HEK293 (cell line): ENCODE data around the gene EID3.

ENCODE experiments used
- CTCF ChIA-PET: fragments of 350-600 bp; formaldehyde crosslinking; extraction: SDS; loops from one replicate; lab custom pipeline; 2021; ENCODE audit warnings: antibody characterized with exemption; lab: Yijun Ruan, JAX
- POLR2A ChIA-PET: fragments of 300-600 bp; formaldehyde crosslinking; extraction: SDS; loops from one replicate; lab custom pipeline; 2020; ENCODE audit warnings: antibody characterized with exemption, inconsistent platforms; lab: Yijun Ruan, JAX
- H3K27ac ChIP-seq: fragments of 200-500 bp; sonication (Bioruptor generic); 2 replicates; pipeline ENCODE4 v1.5.1; 2014; ENCODE audit warnings: low read depth, low read length, control low read depth, inconsistent platforms; ENCODE audit errors: extremely low read depth
- H3K36me3 ChIP-seq, 2 experiments: fragments of 200-500 bp in 1 of 2; sonication (Bioruptor generic) in 1 of 2; 1 replicate in 1 of 2; 2 replicates in 1 of 2; pipeline ENCODE4 v1.5.1; 2014 to 2017; ENCODE audit warnings: inconsistent platforms in 2 of 2, low read length in 2 of 2; ENCODE audit not compliant: control insufficient read depth in 2 of 2, insufficient read depth in 1 of 2
- H3K4me1 ChIP-seq: fragments of 200-500 bp; sonication (Bioruptor generic); 2 replicates; pipeline ENCODE4 v1.5.1; 2014; ENCODE audit warnings: mild to moderate bottlenecking, low read length, inconsistent platforms; ENCODE audit not compliant: control insufficient read depth, insufficient read depth
- H3K4me3 ChIP-seq: 2 replicates; pipeline ENCODE4 v1.5.1; 2011; ENCODE audit warnings: low read depth, mild to moderate bottlenecking, control low read depth, low read length, moderate library complexity
- H3K9me3 ChIP-seq: fragments of 200-500 bp; sonication (Bioruptor generic); 2 replicates; pipeline ENCODE4 v1.5.1; 2014; ENCODE audit warnings: low read depth, low read length, inconsistent platforms; ENCODE audit not compliant: control insufficient read depth, insufficient read depth
- BCL11B ChIP-seq: fragments of 450-650 bp; formaldehyde crosslinking; IDR thresholded peaks from 2 replicates; pipeline ENCODE4 v1.5.1; 2016; ENCODE audit warnings: low read depth, missing biosample characterization, missing genetic modification characterization
- INSM2 ChIP-seq: fragments of 450-650 bp; formaldehyde crosslinking; IDR thresholded peaks from 2 replicates; pipeline ENCODE4 v1.5.1; 2016; ENCODE audit warnings: missing biosample characterization, missing genetic modification characterization
- KLF7 ChIP-seq: fragments of 450-650 bp; formaldehyde crosslinking; IDR thresholded peaks from 2 replicates; pipeline ENCODE4 v1.5.1; 2016; ENCODE audit warnings: missing biosample characterization, missing genetic modification characterization, borderline replicate concordance
- ZBTB11 ChIP-seq: fragments of 450-650 bp; formaldehyde crosslinking; conservative IDR thresholded peaks from 2 replicates; pipeline ENCODE4 v1.5.1; 2016; ENCODE audit warnings: low read depth, missing biosample characterization, missing genetic modification characterization
- ZBTB17 ChIP-seq: fragments of 450-650 bp; formaldehyde crosslinking; IDR thresholded peaks from 2 replicates; pipeline ENCODE4 v1.5.1; 2016; ENCODE audit warnings: missing biosample characterization, missing genetic modification characterization
- ZNF169 ChIP-seq: fragments of 450-650 bp; formaldehyde crosslinking; IDR thresholded peaks from 2 replicates; pipeline ENCODE4 v1.5.1; 2016; ENCODE audit warnings: missing biosample characterization, missing genetic modification characterization
- ZNF221 ChIP-seq: fragments of 450-650 bp; formaldehyde crosslinking; IDR thresholded peaks from 2 replicates; pipeline ENCODE4 v1.5.1; 2017; ENCODE audit warnings: missing biosample characterization, missing genetic modification characterization, borderline replicate concordance
- ZNF488 ChIP-seq: fragments of 450-650 bp; formaldehyde crosslinking; IDR thresholded peaks from 2 replicates; pipeline ENCODE4 v1.5.1; 2016; ENCODE audit warnings: missing biosample characterization, missing genetic modification characterization
- ZNF510 ChIP-seq: fragments of 450-650 bp; formaldehyde crosslinking; IDR thresholded peaks from 2 replicates; pipeline ENCODE4 v1.5.1; 2018; ENCODE audit warnings: mild to moderate bottlenecking, missing genetic modification characterization, missing biosample characterization; ENCODE audit not compliant: insufficient replicate concordance
- ZNF544 ChIP-seq: fragments of 450-650 bp; formaldehyde crosslinking; IDR thresholded peaks from 2 replicates; pipeline ENCODE4 v1.5.0; 2017; ENCODE audit warnings: missing biosample characterization, missing genetic modification characterization
- ZNF548 ChIP-seq: fragments of 450-650 bp; formaldehyde crosslinking; IDR thresholded peaks from 2 replicates; pipeline ENCODE4 v1.5.1; 2016; ENCODE audit warnings: missing biosample characterization, missing genetic modification characterization
- ZNF621 ChIP-seq: fragments of 450-650 bp; formaldehyde crosslinking; IDR thresholded peaks from 2 replicates; pipeline ENCODE4 v1.5.1; 2017; ENCODE audit warnings: missing biosample characterization, missing genetic modification characterization
- ZSCAN30 ChIP-seq: fragments of 450-650 bp; IDR thresholded peaks from 2 replicates; pipeline ENCODE4 v1.5.1; 2018; ENCODE audit warnings: missing biosample characterization, mild to moderate bottlenecking, missing genetic modification characterization, moderate library complexity
- ZSCAN4 ChIP-seq: fragments of 450-650 bp; formaldehyde crosslinking; IDR thresholded peaks from 2 replicates; pipeline ENCODE4 v1.5.1; 2017; ENCODE audit warnings: missing biosample characterization, missing genetic modification characterization
- TF ChIP-seq, protein P1 (sequence below): fragments of 450-650 bp; formaldehyde crosslinking; IDR thresholded peaks from 2 replicates; pipeline ENCODE4 v1.5.1; 2016; ENCODE audit warnings: missing biosample characterization, missing genetic modification characterization
- TF ChIP-seq, protein P2 (sequence below): fragments of 450-650 bp; formaldehyde crosslinking; IDR thresholded peaks from 2 replicates; pipeline ENCODE4 v1.5.1; 2017; ENCODE audit warnings: missing biosample characterization, mild to moderate bottlenecking, missing genetic modification characterization, moderate library complexity
- TF ChIP-seq, protein P3 (sequence below): fragments of 450-650 bp; formaldehyde crosslinking; IDR thresholded peaks from 2 replicates; pipeline ENCODE4 v1.5.1; 2016; ENCODE audit warnings: missing biosample characterization, missing genetic modification characterization

Gene EID3

DNA sequence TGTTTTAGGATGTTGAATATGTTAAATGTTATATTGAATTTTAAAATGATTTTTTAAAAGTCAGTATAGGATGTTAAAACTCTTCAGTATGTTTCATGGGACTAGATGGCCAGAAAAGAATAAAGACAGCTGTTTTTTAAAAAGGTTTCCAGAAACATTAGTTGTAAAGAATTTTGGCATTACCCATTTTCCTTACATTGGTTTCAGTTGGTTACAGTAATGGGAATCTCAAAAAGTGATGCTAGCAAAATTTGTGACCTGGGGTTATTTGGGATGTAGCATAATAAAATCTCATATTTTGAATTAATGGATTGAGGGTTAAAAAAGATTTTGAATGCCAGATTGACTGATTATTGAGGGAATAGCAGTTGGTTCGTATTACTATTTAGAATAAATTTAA lies 25.3 kb downstream of the EID3 start (continued):
- TF ChIP-seq BCL11B (tag by site-specific recombination) (no peak), KLF7 (tag by site-specific recombination) (no peak), ZNF548 (tag by site-specific recombination) (no peak)
- TF ChIP-seq, protein P1, sequence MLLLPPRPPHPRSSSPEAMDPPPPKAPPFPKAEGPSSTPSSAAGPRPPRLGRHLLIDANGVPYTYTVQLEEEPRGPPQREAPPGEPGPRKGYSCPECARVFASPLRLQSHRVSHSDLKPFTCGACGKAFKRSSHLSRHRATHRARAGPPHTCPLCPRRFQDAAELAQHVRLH (tag by site-specific recombination), result no peak

DNA sequence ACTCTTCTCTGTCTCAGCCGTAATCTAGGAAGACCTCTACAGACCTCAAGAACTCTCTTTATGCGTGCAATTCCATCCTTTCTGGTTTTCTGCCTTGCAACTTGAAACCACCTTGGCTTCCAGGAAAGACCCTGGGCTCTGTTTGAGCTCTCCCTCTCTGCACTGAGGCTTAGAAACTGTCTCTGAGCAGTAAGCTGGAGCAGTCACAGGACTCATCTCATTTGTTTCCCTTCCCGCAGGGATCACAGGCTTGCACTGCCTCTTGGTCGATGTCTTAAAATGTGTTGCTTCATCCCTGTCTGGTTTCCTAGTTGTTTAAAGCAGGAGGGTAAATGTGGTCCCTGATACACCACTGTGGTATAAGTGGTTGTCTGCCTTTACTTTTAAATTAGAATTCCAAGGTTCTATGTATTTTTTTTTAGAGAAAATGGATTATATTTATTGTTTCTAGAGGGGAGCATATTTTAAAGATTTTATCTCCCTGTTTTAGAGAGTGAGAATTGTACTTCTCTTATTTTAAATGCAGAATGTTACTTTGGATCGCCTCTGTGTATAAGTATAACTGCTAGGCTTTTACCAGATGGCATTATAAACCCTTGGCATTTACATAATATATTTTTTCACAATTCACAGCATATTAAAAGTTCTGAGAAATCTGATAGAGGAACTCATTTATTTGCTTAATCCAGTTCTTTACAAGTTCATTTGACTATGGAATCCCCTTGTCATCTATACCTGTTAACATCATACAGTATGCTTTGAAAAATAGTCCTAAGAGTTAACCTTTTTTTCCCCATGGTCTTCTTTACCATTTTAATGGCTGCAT lies 26.4 kb downstream of the EID3 start:
- Histone ChIP-seq H3K4me3 (no peak overlapping the region), H3K27ac (no peak overlapping the region)
- POLR2A ChIA-PET, result no interaction called here
- TF ChIP-seq, protein P2, sequence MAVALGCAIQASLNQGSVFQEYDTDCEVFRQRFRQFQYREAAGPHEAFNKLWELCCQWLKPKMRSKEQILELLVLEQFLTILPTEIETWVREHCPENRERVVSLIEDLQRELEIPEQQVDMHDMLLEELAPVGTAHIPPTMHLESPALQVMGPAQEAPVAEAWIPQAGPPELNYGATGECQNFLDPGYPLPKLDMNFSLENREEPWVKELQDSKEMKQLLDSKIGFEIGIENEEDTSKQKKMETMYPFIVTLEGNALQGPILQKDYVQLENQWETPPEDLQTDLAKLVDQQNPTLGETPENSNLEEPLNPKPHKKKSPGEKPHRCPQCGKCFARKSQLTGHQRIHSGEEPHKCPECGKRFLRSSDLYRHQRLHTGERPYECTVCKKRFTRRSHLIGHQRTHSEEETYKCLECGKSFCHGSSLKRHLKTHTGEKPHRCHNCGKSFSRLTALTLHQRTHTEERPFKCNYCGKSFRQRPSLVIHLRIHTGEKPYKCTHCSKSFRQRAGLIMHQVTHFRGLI, result no peak
- no peak for TF ChIP-seq ZNF510
- TF ChIP-seq INSM2 (tag by site-specific recombination), result no peak
- no peak for TF ChIP-seq ZSCAN4 (tag by site-specific recombination)
- TF ChIP-seq, all 188 proteins: peak for 0
- Histone ChIP-seq H3K4me1 (no peaks in the 10 kb centered on the region), H3K36me3 (peaks cover 73% of the 10 kb centered on the region in 2 experiments), H3K9me3 (no peaks in the 10 kb centered on the region)
- CTCF ChIA-PET, result no interaction called here

- H3K27ac ChIP-seq, result no peak overlapping the region
- no peaks in the 10 kb centered on the region for H3K9me3 ChIP-seq
- no peaks in the 10 kb centered on the region for H3K4me1 ChIP-seq
- CTCF ChIA-PET, result no interaction called here
- POLR2A ChIA-PET, result no interaction called here
- H3K4me3 ChIP-seq, result no peak overlapping the region
- peaks cover 59 to 69% of the 10 kb centered on the region in 2 experiments for H3K36me3 ChIP-seq
- no peak for TF ChIP-seq ZNF544
- TF ChIP-seq, protein P2, result no peak
- no peak for TF ChIP-seq ZNF488
- no peak for TF ChIP-seq ZBTB17
- TF ChIP-seq ZNF221 (tag by site-specific recombination), result no peak
- no peak for TF ChIP-seq ZSCAN30 (tag by site-specific recombination)
- TF ChIP-seq ZNF169, result no peak
- TF ChIP-seq ZBTB11, result no peak
- TF ChIP-seq ZNF621 (tag by site-specific recombination), result no peak
- TF ChIP-seq, protein P3, sequence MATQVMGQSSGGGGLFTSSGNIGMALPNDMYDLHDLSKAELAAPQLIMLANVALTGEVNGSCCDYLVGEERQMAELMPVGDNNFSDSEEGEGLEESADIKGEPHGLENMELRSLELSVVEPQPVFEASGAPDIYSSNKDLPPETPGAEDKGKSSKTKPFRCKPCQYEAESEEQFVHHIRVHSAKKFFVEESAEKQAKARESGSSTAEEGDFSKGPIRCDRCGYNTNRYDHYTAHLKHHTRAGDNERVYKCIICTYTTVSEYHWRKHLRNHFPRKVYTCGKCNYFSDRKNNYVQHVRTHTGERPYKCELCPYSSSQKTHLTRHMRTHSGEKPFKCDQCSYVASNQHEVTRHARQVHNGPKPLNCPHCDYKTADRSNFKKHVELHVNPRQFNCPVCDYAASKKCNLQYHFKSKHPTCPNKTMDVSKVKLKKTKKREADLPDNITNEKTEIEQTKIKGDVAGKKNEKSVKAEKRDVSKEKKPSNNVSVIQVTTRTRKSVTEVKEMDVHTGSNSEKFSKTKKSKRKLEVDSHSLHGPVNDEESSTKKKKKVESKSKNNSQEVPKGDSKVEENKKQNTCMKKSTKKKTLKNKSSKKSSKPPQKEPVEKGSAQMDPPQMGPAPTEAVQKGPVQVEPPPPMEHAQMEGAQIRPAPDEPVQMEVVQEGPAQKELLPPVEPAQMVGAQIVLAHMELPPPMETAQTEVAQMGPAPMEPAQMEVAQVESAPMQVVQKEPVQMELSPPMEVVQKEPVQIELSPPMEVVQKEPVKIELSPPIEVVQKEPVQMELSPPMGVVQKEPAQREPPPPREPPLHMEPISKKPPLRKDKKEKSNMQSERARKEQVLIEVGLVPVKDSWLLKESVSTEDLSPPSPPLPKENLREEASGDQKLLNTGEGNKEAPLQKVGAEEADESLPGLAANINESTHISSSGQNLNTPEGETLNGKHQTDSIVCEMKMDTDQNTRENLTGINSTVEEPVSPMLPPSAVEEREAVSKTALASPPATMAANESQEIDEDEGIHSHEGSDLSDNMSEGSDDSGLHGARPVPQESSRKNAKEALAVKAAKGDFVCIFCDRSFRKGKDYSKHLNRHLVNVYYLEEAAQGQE (tag by site-specific recombination), result no peak
These were observed 27.8 kb downstream of the EID3 start for GRCh38 chr12:104331376-104331775.
